PFSK-1 (cell line): ENCODE data around the gene TCF7L1.

Source experiments
- FOXP2 ChIP-seq: optimal IDR thresholded peaks from 2 replicates; pipeline ENCODE3; 2011; ENCODE audit warnings: borderline replicate concordance, control low read depth, inconsistent platforms; ENCODE audit not compliant: insufficient read depth; ENCODE audit errors: extremely low read length, extremely low read depth
- POLR2AphosphoS5 ChIP-seq: IDR thresholded peaks from 2 replicates; pipeline ENCODE4 v1.6.1; 2012; ENCODE audit warnings: low read depth, mild to moderate bottlenecking, control low read depth, low read length, moderate library complexity
- REST ChIP-seq, 2 experiments: IDR thresholded peaks; 2 replicates each; pipeline versions ENCODE4 v1.6.1 to v1.8.0; 2011 to 2012; ENCODE audit warnings: low read depth in 2 of 2, low read length in 2 of 2, control low read depth in 1 of 2, inconsistent platforms in 1 of 2, mild to moderate bottlenecking in 1 of 2, moderate library complexity in 1 of 2; ENCODE audit not compliant: insufficient read depth in 1 of 2
- SIN3A ChIP-seq: IDR thresholded peaks from 2 replicates; pipeline ENCODE4 v1.6.1; 2012; ENCODE audit warnings: mild to moderate bottlenecking, low read length, moderate library complexity, borderline replicate concordance; ENCODE audit not compliant: insufficient read depth
- TAF1 ChIP-seq: IDR thresholded peaks from 2 replicates; pipeline ENCODE4 v1.6.1; 2012; ENCODE audit warnings: low read length, control low read depth, borderline replicate concordance; ENCODE audit not compliant: insufficient read depth

The TCF7L1 gene

GRCh38 chr2:85257970-85258605 is 124.9 kb downstream of the TCF7L1 start:
- TF ChIP-seq TAF1 (no peak), POLR2AphosphoS5 (no peak), REST (IDR thresholded peaks at IDR 0.05; ENCODE audit: insufficient read depth in 1 of 2, low read depth in 2 of 2, low read length in 2 of 2) (no peak), SIN3A (no peak), FOXP2 (no peak)

GRCh38 chr2:85259101-85259590 is 126.0 kb downstream of the TCF7L1 start:
- TF ChIP-seq REST (IDR thresholded peaks at IDR 0.05; ENCODE audit: insufficient read depth in 1 of 2, low read depth in 2 of 2, low read length in 2 of 2) (no peak), POLR2AphosphoS5 (no peak), SIN3A (no peak), TAF1 (no peak), FOXP2 (no peak)

- TF ChIP-seq FOXP2 (no peak), REST (IDR thresholded peaks at IDR 0.05; ENCODE audit: insufficient read depth in 1 of 2, low read depth in 2 of 2, low read length in 2 of 2) (no peak)
Observed at GRCh38 chr2:85259879-85260278, 126.7 kb downstream of the TCF7L1 start.

GRCh38 chr2:85263591-85263990 is 130.4 kb downstream of the TCF7L1 start:
- TF ChIP-seq TAF1 (no peak), FOXP2 (no peak), REST (IDR thresholded peaks at IDR 0.05; ENCODE audit: insufficient read depth in 1 of 2, low read depth in 2 of 2, low read length in 2 of 2) (no peak)

- no peak for TF ChIP-seq FOXP2
- no peak for TF ChIP-seq TAF1
- TF ChIP-seq SIN3A, result no peak
- TF ChIP-seq REST (IDR thresholded peaks at IDR 0.05; ENCODE audit: insufficient read depth in 1 of 2, low read depth in 2 of 2, low read length in 2 of 2), result no peak
- TF ChIP-seq POLR2AphosphoS5, result no peak
Observed at GRCh38 chr2:85264471-85264870, 131.3 kb downstream of the TCF7L1 start.
